ENCODE measurements around the gene PANK4. TPM values are rescaled to one million over a fixed set of nuclear protein-coding genes. Genes with fewer than 3 reads are reported as not detected.

The PANK4 gene
- total and polyA plus RNA-seq, 4 donors = 6.2 to 26.8 (median 12.6) TPM

DNA sequence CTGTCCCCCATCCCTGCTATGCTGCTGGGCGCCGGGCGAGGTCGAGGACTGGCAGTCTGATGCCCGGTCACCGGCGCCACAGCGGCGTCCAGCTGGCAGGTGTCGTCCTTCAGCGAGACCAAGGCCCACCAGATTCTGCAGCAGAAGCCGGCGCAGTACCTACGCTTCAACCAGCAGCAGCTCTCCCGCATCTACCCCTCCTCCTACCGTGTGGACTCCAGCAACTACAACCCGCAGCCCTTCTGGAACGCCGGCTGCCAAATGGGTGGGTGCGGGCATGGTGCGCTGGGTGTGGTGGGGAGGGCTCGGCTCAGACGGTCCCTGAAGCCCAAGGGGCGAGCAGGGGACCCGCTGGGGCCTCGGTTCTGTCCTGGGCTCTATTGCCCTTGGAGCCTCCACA is 29.6 kb downstream of the PANK4 start:
- no peak overlapping the region for H3K9ac ChIP-seq (ENCODE audit: low read depth in 1 of 2, low read length in 2 of 2)
- 90% methylated on average over 26 of the region's 26 CpGs for WGBS
- TF ChIP-seq HNF4A (conservative IDR thresholded peaks at IDR 0.05) = no peak
- TF ChIP-seq, protein P1, sequence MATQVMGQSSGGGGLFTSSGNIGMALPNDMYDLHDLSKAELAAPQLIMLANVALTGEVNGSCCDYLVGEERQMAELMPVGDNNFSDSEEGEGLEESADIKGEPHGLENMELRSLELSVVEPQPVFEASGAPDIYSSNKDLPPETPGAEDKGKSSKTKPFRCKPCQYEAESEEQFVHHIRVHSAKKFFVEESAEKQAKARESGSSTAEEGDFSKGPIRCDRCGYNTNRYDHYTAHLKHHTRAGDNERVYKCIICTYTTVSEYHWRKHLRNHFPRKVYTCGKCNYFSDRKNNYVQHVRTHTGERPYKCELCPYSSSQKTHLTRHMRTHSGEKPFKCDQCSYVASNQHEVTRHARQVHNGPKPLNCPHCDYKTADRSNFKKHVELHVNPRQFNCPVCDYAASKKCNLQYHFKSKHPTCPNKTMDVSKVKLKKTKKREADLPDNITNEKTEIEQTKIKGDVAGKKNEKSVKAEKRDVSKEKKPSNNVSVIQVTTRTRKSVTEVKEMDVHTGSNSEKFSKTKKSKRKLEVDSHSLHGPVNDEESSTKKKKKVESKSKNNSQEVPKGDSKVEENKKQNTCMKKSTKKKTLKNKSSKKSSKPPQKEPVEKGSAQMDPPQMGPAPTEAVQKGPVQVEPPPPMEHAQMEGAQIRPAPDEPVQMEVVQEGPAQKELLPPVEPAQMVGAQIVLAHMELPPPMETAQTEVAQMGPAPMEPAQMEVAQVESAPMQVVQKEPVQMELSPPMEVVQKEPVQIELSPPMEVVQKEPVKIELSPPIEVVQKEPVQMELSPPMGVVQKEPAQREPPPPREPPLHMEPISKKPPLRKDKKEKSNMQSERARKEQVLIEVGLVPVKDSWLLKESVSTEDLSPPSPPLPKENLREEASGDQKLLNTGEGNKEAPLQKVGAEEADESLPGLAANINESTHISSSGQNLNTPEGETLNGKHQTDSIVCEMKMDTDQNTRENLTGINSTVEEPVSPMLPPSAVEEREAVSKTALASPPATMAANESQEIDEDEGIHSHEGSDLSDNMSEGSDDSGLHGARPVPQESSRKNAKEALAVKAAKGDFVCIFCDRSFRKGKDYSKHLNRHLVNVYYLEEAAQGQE (IDR thresholded peaks at IDR 0.05) = no peak
- no peak for TF ChIP-seq NR2F2 (IDR thresholded peaks at IDR 0.05)
- TF ChIP-seq, protein P2, sequence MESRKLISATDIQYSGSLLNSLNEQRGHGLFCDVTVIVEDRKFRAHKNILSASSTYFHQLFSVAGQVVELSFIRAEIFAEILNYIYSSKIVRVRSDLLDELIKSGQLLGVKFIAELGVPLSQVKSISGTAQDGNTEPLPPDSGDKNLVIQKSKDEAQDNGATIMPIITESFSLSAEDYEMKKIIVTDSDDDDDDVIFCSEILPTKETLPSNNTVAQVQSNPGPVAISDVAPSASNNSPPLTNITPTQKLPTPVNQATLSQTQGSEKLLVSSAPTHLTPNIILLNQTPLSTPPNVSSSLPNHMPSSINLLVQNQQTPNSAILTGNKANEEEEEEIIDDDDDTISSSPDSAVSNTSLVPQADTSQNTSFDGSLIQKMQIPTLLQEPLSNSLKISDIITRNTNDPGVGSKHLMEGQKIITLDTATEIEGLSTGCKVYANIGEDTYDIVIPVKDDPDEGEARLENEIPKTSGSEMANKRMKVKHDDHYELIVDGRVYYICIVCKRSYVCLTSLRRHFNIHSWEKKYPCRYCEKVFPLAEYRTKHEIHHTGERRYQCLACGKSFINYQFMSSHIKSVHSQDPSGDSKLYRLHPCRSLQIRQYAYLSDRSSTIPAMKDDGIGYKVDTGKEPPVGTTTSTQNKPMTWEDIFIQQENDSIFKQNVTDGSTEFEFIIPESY (IDR thresholded peaks at IDR 0.05) = no peak
- TF ChIP-seq YY1 (IDR thresholded peaks at IDR 0.05) = no peak
- TF ChIP-seq JUND (IDR thresholded peaks at IDR 0.05) = no peak
- TF ChIP-seq FOXA2 (IDR thresholded peaks at IDR 0.05) = no peak
- no peak for TF ChIP-seq CTCF (IDR thresholded peaks at IDR 0.05; ENCODE audit: low read depth, low read length, missing input control)
- TF ChIP-seq RAD21 (IDR thresholded peaks at IDR 0.05) = no peak
- peaks cover 6 to 11% (median 10%) of the 10 kb centered on the region in 4 donors for H3K4me1 ChIP-seq (ENCODE audit: control insufficient read depth in 4 of 4, insufficient read depth in 4 of 4, low read length in 3 of 4)
- H3K9me3 ChIP-seq (ENCODE audit: control insufficient read depth in 4 of 4, low read length in 3 of 4) = no peaks in the 10 kb centered on the region
- no peaks in the 10 kb centered on the region for H3K36me3 ChIP-seq (ENCODE audit: control insufficient read depth in 4 of 4, insufficient read depth in 3 of 4, low read depth in 1 of 4, low read length in 3 of 4)
- no peak overlapping the region for H3K4me3 ChIP-seq (ENCODE audit: low read depth in 1 of 3, low read length in 3 of 3)
- H3K27me3 ChIP-seq (ENCODE audit: control insufficient read depth in 4 of 4, insufficient read depth in 4 of 4, low read length in 3 of 4) = no peaks in the 10 kb centered on the region
- no peak overlapping the region for H3K27ac ChIP-seq (ENCODE audit: low read depth in 1 of 2, low read length in 2 of 2)
- DNase-seq (ENCODE audit: low spot score) = no peak

DNA sequence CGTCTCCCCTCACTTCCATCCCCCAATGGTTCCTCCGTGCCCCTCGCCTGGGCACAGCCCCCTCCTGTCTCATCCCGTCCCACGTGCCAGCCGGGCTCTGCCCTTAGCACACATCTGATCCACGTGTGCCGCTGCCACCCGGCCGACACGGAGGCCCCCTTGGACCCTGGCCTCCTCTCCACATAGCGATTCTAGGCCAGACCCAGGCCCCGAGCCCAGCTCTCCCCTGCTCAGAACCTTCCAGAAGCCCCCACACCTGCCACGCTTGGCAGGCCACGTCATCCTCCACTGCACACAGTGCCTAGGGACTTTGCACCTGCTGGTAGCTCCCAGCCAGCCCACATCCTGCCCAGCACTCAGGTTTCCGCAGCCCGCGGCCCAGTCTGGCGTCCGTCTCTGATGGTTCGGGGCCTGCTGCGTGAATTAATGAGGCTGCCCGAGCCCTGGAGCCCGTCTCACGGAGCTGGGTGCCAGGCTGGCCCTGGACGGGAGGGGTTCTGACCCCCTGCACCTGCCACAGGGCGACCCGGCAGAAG is 30.2 kb downstream of the PANK4 start:
- H3K27ac ChIP-seq (ENCODE audit: low read depth in 1 of 2, low read length in 2 of 2) = no peak overlapping the region
- DNase-seq (ENCODE audit: low spot score) = no peak

More for the DNA sequence above, 30.2 kb downstream of the PANK4 start:
- H3K27me3 ChIP-seq (ENCODE audit: control insufficient read depth in 4 of 4, insufficient read depth in 4 of 4, low read length in 3 of 4) = no peaks in the 10 kb centered on the region
- 89% methylated on average over 28 of the region's 28 CpGs for WGBS
- H3K9ac ChIP-seq (ENCODE audit: low read depth in 1 of 2, low read length in 2 of 2) = no peak overlapping the region
- no peaks in the 10 kb centered on the region for H3K9me3 ChIP-seq (ENCODE audit: control insufficient read depth in 4 of 4, low read length in 3 of 4)
- H3K4me3 ChIP-seq (ENCODE audit: low read depth in 1 of 3, low read length in 3 of 3) = no peak overlapping the region
- no peaks in the 10 kb centered on the region for H3K36me3 ChIP-seq (ENCODE audit: control insufficient read depth in 4 of 4, insufficient read depth in 3 of 4, low read depth in 1 of 4, low read length in 3 of 4)
- peaks cover 6 to 11% (median 10%) of the 10 kb centered on the region in 4 donors for H3K4me1 ChIP-seq (ENCODE audit: control insufficient read depth in 4 of 4, insufficient read depth in 4 of 4, low read length in 3 of 4)
- TF ChIP-seq EGR1 (IDR thresholded peaks at IDR 0.05; ENCODE audit: low read depth in 2 of 2) (no peak), HNF4G (IDR thresholded peaks at IDR 0.05) (no peak), SP1 (IDR thresholded peaks at IDR 0.05) (no peak), RAD21 (IDR thresholded peaks at IDR 0.05) (no peak), JUND (IDR thresholded peaks at IDR 0.05) (no peak), TAF1 (conservative IDR thresholded peaks at IDR 0.05) (no peak), YY1 (IDR thresholded peaks at IDR 0.05) (no peak), RXRA (IDR thresholded peaks at IDR 0.05) (no peak), GABPA (IDR thresholded peaks at IDR 0.05 in 1 of 2, conservative IDR thresholded peaks at IDR 0.05 in 1 of 2) (no peak), NR2F2 (IDR thresholded peaks at IDR 0.05) (no peak)
- TF ChIP-seq, protein P1 (IDR thresholded peaks at IDR 0.05) = no peak
- TF ChIP-seq, protein P3, sequence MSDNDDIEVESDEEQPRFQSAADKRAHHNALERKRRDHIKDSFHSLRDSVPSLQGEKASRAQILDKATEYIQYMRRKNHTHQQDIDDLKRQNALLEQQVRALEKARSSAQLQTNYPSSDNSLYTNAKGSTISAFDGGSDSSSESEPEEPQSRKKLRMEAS (IDR thresholded peaks at IDR 0.05) = no peak

All from liver (tissue), 9 donors.